ENCODE measurements around the gene GDPD5.

The GDPD5 gene

DNA sequence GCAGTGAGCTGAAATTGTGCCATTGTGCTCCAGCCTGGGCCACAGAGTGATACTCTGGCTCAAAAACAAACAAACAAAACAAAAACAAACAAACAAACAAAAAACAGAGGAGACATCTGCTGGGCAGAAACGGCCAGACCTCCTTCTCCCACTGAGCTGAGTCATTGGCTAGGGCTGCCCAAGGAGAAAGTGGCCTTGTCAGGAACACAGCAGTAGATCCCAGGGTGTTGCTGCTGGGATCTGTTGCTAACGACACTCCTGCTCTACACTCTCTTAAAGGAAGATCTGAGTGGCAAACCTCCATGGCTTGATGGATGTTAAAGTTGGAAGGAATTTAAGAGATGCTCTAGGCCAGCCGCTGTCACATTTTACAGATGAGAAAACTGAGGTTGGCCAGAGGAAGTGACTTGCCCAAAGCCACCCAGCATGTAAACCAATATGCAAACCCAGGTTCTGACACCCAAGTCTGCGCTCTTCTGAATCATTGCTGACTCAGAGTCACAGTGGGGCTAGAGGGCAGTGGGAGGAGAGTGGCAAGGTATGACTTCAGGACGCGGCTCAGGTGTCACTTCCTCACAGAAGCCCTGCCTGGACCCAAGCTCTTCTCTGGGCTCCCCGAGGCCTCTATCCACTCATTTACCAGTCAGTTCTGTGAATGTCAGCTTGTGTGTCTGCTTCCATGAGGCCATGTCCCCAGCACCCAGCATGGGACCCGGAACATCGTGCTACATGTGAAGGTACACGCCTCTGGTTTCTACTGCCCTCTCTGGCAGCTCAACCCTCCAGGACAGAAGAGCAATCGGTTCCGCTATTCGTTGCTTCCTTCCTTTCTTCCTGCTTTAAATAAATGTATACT is 11.3 kb upstream of the GDPD5 start:
- Histone ChIP-seq H3K27me3 (no peaks in the 10 kb centered on the region), H3K4me3 (no peak overlapping the region), H3K9ac (no peak overlapping the region), H3K4me1 (peaks cover 63% of the 10 kb centered on the region), H3K36me3 (no peaks in the 10 kb centered on the region), H3K9me3 (no peaks in the 10 kb centered on the region), H3K4me2 (peak overlapping the region; percentile 72), H3K27ac (0 out of 2 replicates have a peak overlapping the region, but pooled peaks have one; percentile 8), H4K20me1 (no peaks in the 10 kb centered on the region)
- TF ChIP-seq Cebpa-rat (IDR thresholded peaks at IDR 0.05), result no peak

DNA sequence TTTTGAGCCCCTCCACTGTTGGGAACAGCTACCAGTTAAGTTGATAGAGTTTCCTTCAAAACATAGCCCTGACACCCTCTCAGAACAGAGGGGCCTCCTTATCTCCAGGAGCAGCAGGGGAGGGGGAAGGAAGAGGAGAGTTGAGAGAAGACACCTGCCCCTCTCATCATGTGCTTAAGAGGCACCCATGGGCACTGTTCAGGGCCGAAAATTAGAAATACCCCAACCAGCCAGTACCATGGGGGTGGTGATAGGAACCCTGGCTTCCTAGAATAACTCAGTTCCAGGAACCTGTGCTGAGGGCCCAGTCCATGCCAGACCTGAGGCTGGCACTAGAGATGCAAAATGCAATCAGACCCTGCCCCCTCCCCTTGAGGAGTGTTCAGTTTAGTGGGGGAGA is 9.3 kb upstream of the GDPD5 start:
- TF ChIP-seq Cebpa-rat (IDR thresholded peaks at IDR 0.05), result no peak
- Histone ChIP-seq H3K4me3 (no peak overlapping the region), H3K27ac (peak overlapping the region; percentile 33), H3K9me3 (no peaks in the 10 kb centered on the region), H3K36me3 (no peaks in the 10 kb centered on the region), H3K27me3 (no peaks in the 10 kb centered on the region), H3K9ac (peak overlapping the region; percentile 0; the same call in 1 of the 2 replicates), H3K4me1 (peaks cover 83% of the 10 kb centered on the region), H4K20me1 (no peaks in the 10 kb centered on the region), H3K4me2 (peak overlapping the region; percentile 71)

DNA sequence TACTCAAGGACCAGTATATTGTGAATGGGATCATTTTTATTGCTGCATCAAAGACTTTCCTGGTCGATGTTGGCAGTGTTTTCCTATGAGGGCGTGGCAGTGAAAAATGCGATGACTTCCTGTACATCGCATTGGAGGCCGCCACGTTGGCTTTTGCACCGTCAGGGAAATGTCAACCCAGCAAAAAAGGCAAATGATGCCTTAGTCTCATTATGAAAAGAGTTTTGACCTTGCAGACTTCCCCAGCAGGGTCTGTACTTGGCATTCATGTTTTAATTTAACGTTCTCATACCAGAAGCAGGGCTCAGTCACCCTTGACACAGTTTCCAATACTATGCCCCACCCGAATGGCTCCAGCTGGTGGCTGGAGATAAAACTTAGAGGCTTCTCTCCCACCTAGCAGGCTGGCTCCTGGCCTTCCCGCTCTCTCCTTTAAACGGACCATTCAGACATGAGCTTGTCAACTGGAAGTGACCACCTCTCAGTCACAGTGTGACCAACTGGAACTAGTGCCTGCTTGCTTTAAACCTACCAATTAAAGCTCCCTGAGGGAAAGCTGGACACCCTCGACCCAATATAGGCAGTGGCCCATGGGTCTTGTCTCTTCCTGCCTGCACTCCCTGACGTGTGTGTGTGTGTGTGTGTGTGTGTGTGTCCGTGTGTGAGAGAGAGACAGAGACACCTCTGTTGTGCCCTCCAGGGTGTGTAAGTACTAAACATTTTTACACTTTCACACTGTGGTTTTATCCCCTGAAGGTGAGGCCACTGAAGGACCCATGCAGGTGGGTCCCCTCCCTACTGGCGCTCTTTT is 8.7 kb upstream of the GDPD5 start:
- no peak for TF ChIP-seq Cebpa-rat (IDR thresholded peaks at IDR 0.05)
- no peaks in the 10 kb centered on the region for H3K9me3 ChIP-seq
- peak overlapping the region; percentile 33 for H3K27ac ChIP-seq
- H4K20me1 ChIP-seq, result no peaks in the 10 kb centered on the region
- H3K36me3 ChIP-seq, result no peaks in the 10 kb centered on the region
- H3K4me3 ChIP-seq, result no peak overlapping the region
- peak overlapping the region; percentile 0; the same call in 1 of the 2 replicates for H3K9ac ChIP-seq
- H3K27me3 ChIP-seq, result no peaks in the 10 kb centered on the region
- peaks cover 84% of the 10 kb centered on the region for H3K4me1 ChIP-seq
- H3K4me2 ChIP-seq, result peak overlapping the region; percentile 71

DNA sequence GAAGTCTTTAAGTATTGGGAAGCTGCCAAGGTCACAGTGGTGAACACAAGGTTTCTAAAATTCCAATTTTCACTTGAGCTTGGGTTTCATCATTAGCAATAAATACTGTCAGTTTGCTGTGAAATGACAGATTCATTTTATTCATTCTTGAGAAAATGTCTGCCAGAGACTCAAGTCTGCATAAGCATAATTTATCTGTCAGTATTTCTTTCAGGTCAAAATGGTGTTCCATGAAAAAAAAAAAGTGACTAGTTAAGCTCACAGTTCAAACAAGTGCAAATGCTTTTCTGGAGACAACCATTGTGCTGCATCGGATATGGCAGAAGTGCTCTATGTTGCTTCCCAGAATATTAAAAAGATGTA is 8.1 kb upstream of the GDPD5 start:
- Histone ChIP-seq H3K9me3 (no peaks in the 10 kb centered on the region), H4K20me1 (peaks cover 3% of the 10 kb centered on the region; the same call in 1 of the 2 replicates), H3K36me3 (no peaks in the 10 kb centered on the region), H3K9ac (no peak overlapping the region), H3K4me2 (peak overlapping the region; percentile 71), H3K27ac (no peak overlapping the region), H3K4me1 (peaks cover 84% of the 10 kb centered on the region), H3K27me3 (no peaks in the 10 kb centered on the region), H3K4me3 (no peak overlapping the region)
- no peak for TF ChIP-seq Cebpa-rat (IDR thresholded peaks at IDR 0.05)

DNA sequence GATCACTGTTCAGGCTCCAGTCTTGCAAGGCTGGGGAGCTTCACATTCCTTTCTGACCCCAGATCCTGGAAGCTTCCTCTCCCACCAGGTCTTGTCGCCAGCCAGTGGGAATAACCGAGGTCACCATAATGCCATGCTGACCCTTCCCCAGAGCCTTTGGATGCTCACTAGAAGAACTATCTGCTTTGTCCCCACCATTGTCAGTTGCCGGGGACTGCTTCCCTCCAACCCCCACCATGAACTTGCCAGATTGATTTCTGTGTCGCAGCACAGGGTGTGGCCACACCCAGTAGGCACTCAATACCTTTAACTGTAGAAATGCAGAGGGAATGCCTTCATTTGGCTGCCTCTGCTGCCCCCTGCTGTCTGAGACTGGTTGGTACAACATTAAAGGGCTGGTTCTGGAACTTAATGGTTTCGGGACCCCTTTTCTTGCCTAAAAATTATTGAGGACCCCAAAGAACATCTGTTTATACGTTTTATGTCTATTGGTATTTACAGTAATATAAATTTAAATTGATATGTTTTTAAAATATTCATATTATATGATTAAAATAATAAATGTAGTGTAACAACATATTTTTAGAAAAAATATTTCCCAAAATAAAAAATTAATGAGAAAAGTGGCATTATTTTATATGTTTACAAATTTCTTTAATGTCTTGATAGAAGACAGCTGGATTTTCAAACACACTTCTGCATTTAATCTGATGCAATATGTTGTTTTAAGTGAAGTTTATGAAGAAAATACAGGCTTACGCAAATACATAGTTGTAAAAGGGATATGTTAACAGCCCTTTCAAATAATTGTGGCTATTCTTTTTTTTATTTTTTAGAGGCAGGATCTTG is 6.7 kb upstream of the GDPD5 start:
- Histone ChIP-seq H3K4me1 (peaks cover 84% of the 10 kb centered on the region), H3K36me3 (no peaks in the 10 kb centered on the region), H3K9me3 (no peaks in the 10 kb centered on the region), H3K9ac (no peak overlapping the region), H3K4me2 (peak overlapping the region; percentile 73), H4K20me1 (peaks cover 15% of the 10 kb centered on the region; the same call in 1 of the 2 replicates), H3K4me3 (no peak overlapping the region), H3K27ac (no peak overlapping the region), H3K27me3 (no peaks in the 10 kb centered on the region)
- no peak for TF ChIP-seq Cebpa-rat (IDR thresholded peaks at IDR 0.05)

DNA sequence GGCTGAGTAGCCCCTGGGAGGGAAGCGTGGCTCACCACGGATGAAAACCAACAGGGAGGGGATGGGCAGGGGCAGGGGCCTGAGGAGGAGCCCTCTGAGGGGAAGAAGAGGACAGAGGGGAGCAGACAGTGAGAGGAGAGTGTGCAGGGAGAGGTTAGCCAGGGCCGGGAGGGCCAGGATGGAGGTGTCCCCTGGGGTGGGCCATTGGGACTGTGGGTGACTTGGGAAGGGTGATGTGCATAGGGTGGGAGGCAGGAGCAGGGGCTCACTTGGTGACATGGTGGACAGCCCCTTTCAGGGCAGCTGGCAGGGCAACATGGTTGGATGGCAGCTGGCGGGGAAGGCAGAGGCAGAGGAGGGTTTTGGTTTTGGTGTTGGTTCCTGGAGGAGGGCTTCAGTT is 5.6 kb upstream of the GDPD5 start:
- H3K4me2 ChIP-seq, result peak overlapping the region; percentile 73
- H3K4me1 ChIP-seq, result peaks cover 84% of the 10 kb centered on the region
- H3K9me3 ChIP-seq, result no peaks in the 10 kb centered on the region
- no peak overlapping the region for H3K4me3 ChIP-seq
- peak overlapping the region; percentile 41; the same call in 1 of the 2 replicates for H3K27ac ChIP-seq
- H3K9ac ChIP-seq, result no peak overlapping the region
- H3K27me3 ChIP-seq, result no peaks in the 10 kb centered on the region
- no peak for TF ChIP-seq Cebpa-rat (IDR thresholded peaks at IDR 0.05)
- H4K20me1 ChIP-seq, result peaks cover 15% of the 10 kb centered on the region; the same call in 1 of the 2 replicates
- H3K36me3 ChIP-seq, result no peaks in the 10 kb centered on the region

DNA sequence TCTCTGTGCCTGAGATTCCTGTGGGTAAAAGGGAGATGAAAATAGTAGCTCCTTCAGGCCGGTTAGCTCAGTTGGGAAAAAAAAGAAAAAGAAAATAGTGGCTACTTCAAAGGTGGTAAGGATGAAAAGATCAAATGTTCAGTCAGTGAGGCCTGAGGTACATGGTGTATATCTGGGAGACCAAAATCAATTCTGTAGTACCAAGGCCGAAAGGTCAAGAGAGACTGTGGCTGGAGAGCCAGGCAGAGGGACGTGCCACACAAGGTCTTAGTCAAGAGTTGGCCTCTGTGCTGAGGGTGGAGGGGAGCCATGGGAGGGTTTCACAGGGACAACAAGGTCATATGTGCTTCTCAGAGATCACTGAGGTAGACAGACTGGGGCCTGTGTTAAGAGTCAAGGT is 4.8 kb upstream of the GDPD5 start:
- Histone ChIP-seq H4K20me1 (peaks cover 15% of the 10 kb centered on the region; the same call in 1 of the 2 replicates), H3K9ac (no peak overlapping the region), H3K4me1 (peaks cover 78% of the 10 kb centered on the region), H3K4me3 (no peak overlapping the region), H3K27ac (peak overlapping the region; percentile 27; the same call in 1 of the 2 replicates), H3K27me3 (peaks cover under 1% of the 10 kb centered on the region), H3K4me2 (peak overlapping the region; percentile 73), H3K9me3 (no peaks in the 10 kb centered on the region), H3K36me3 (no peaks in the 10 kb centered on the region)
- TF ChIP-seq Cebpa-rat (IDR thresholded peaks at IDR 0.05), result no peak

- no peak overlapping the region for H3K27ac ChIP-seq
- TF ChIP-seq Cebpa-rat (IDR thresholded peaks at IDR 0.05), result no peak
- peaks cover 36% of the 10 kb centered on the region for H4K20me1 ChIP-seq
- peaks cover 82% of the 10 kb centered on the region for H3K4me1 ChIP-seq
- H3K27me3 ChIP-seq, result peaks cover 25% of the 10 kb centered on the region
- H3K9me3 ChIP-seq, result no peaks in the 10 kb centered on the region
- no peaks in the 10 kb centered on the region for H3K36me3 ChIP-seq
- no peak overlapping the region for H3K4me3 ChIP-seq
- H3K9ac ChIP-seq, result no peak overlapping the region
- peak overlapping the region; percentile 100 for H3K4me2 ChIP-seq
These were observed 2.4 kb upstream of the GDPD5 start for GRCh38 chr11:75527938-75528735.
